Chondrocyte (in vitro differentiated cells): Measurements from ENCODE around the gene TEX26. TPM values are rescaled to one million over a fixed set of nuclear protein-coding genes. Genes with fewer than 3 reads are reported as not detected.

Experiments used
- DNase-seq: peaks from one replicate; pipeline ENCODE4 v3.0.0; 2021; ENCODE audit warnings: mixed read lengths, low spot score
- H3K27ac Mint-ChIP-seq: one replicate; pipeline ENCODE4 v1.8.0; 2021; ENCODE audit warnings: mild to moderate bottlenecking, moderate library complexity, mixed read lengths; ENCODE audit not compliant: unreplicated experiment
- H3K27me3 Mint-ChIP-seq: 2 replicates; pipeline ENCODE4 v1.8.0; 2021; ENCODE audit warnings: low read depth, mixed read lengths
- H3K36me3 Mint-ChIP-seq: 2 replicates; pipeline ENCODE4 v1.8.0; 2021; ENCODE audit warnings: low read depth, mixed read lengths
- H3K4me1 Mint-ChIP-seq: 2 replicates; pipeline ENCODE4 v1.8.0; 2021; ENCODE audit warnings: low read depth, mild to moderate bottlenecking, mixed read lengths
- H3K4me3 Mint-ChIP-seq: one replicate; pipeline ENCODE4 v1.8.0; 2021; ENCODE audit warnings: mild to moderate bottlenecking, moderate library complexity, mixed read lengths; ENCODE audit not compliant: unreplicated experiment
- H3K9me3 Mint-ChIP-seq: 2 replicates; pipeline ENCODE4 v1.8.0; 2021; ENCODE audit warnings: low read depth, mixed read lengths
- total RNA-seq: library from RNA; stranded (reverse); gene quantifications from 3 replicates; pipeline ENCODE4 v1.2.1, GENCODE V29; 2021
- TF ChIP-seq, protein P1 (sequence below): fragments of 200-600 bp; sonication (generic); IDR thresholded peaks from 2 replicates; pipeline ENCODE4 v1.5.0; 2021; ENCODE audit warnings: antibody characterized with exemption, mild to moderate bottlenecking, moderate library complexity

Gene TEX26
- total RNA-seq, 1 donor from 2014 or later, result not detected

DNA sequence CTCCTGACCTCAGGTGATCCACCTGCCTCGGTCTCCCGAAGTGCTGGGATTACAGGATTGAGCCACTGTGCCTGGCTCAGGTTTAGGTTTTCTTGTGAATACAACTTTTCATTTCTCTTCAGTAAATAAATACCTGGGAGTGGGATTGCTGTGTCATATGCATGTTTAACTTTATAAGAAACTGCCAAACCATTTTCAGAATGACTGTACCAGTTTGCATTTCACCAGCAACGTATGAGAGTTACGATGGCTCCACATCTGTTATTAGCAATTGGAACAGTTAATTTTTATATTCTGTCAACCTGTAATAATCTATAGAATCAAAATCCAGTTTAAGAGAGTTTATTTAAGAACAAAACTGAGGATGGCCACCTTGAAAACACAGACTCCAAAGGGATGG lies 52.2 kb downstream of the TEX26 start:
- Mint-ChIP-seq H3K4me3 (no peak overlapping the region), H3K27me3 (no peaks in the 10 kb centered on the region), H3K36me3 (no peaks in the 10 kb centered on the region), H3K9me3 (no peaks in the 10 kb centered on the region), H3K27ac (no peak overlapping the region), H3K4me1 (peaks cover 14% of the 10 kb centered on the region)
- DNase-seq, result no peak
- TF ChIP-seq, protein P1, sequence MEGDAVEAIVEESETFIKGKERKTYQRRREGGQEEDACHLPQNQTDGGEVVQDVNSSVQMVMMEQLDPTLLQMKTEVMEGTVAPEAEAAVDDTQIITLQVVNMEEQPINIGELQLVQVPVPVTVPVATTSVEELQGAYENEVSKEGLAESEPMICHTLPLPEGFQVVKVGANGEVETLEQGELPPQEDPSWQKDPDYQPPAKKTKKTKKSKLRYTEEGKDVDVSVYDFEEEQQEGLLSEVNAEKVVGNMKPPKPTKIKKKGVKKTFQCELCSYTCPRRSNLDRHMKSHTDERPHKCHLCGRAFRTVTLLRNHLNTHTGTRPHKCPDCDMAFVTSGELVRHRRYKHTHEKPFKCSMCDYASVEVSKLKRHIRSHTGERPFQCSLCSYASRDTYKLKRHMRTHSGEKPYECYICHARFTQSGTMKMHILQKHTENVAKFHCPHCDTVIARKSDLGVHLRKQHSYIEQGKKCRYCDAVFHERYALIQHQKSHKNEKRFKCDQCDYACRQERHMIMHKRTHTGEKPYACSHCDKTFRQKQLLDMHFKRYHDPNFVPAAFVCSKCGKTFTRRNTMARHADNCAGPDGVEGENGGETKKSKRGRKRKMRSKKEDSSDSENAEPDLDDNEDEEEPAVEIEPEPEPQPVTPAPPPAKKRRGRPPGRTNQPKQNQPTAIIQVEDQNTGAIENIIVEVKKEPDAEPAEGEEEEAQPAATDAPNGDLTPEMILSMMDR, result no peak

DNA sequence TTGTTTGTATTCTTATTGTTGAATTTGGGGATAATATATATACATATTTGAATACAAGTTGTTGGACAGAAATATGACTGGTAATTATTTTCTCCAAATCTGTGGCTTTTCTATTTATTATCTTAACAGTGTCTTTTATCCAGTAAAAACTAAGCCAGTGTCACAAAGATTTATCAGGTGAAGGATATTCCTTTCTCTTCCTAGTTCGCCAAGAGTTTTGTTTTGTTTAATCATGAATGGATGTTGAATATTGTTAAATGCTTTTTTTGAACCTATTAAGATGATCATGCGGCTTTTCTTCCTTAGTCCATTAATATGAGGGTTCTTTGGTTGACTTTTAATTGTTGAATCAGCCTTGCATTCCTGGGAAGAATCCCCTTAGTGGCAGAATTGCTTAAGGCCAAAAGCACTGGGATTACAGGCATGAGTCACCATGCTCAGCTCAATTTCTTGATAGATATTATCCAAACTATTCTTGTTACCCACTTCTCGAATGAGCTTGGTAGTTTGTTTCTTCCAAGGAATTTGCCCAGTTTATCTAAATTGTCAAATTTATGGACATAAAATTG lies 53.3 kb downstream of the TEX26 start:
- no peak for DNase-seq
- no peaks in the 10 kb centered on the region for H3K27me3 Mint-ChIP-seq
- H3K9me3 Mint-ChIP-seq, result no peaks in the 10 kb centered on the region
- TF ChIP-seq, protein P1, result no peak
- H3K4me3 Mint-ChIP-seq, result no peak overlapping the region
- H3K27ac Mint-ChIP-seq, result no peak overlapping the region
- H3K4me1 Mint-ChIP-seq, result peaks cover 14% of the 10 kb centered on the region
- H3K36me3 Mint-ChIP-seq, result no peaks in the 10 kb centered on the region

DNA sequence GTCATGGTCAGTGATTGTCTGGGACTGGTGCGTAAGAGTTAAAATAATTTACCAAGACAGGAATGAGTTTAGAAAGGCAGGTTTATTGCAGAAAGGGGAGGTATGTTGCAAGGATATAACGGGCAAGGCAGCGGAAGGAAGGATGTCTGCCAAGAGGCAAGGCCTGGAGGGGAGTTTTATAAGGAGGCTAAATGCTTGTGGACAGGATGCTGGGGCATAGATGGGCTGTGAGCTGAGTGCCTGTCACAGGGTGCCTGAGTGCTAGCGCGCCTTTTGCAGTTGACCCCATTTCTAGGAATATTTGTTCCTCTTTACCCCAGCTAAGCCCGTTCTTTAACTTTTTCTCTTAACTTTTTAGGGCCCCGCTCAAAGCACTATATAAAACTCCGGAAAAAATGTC lies 58.7 kb downstream of the TEX26 start:
- H3K27me3 Mint-ChIP-seq, result no peaks in the 10 kb centered on the region
- H3K4me1 Mint-ChIP-seq, result peaks cover 5% of the 10 kb centered on the region
- TF ChIP-seq, protein P1, result no peak
- no peak overlapping the region for H3K4me3 Mint-ChIP-seq
- H3K36me3 Mint-ChIP-seq, result no peaks in the 10 kb centered on the region
- no peak for DNase-seq
- no peaks in the 10 kb centered on the region for H3K9me3 Mint-ChIP-seq
- H3K27ac Mint-ChIP-seq, result no peak overlapping the region

DNA sequence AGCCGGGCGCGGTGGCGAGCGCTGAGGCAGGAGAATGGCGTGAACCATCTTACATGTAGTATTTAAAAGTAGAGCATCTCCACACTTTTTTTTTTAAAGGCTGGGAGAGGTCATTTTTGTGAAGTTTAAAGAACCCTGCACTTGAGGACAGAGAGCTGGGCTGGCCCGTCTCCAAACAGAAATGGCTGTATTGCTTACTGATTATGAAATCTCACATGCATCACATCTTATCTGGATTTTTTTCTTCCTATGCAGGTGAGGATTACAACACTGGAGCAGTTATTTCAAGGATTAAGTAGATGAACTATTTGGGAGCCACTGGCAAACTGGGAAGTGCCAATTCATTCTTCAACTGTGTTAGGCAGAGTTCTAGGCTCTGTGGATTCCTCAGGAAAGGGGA lies 59.5 kb downstream of the TEX26 start:
- no peaks in the 10 kb centered on the region for H3K9me3 Mint-ChIP-seq
- TF ChIP-seq, protein P1, result no peak
- peaks cover 3% of the 10 kb centered on the region for H3K4me1 Mint-ChIP-seq
- no peak overlapping the region for H3K27ac Mint-ChIP-seq
- no peaks in the 10 kb centered on the region for H3K36me3 Mint-ChIP-seq
- no peak overlapping the region for H3K4me3 Mint-ChIP-seq
- no peaks in the 10 kb centered on the region for H3K27me3 Mint-ChIP-seq
- DNase-seq, result no peak

DNA sequence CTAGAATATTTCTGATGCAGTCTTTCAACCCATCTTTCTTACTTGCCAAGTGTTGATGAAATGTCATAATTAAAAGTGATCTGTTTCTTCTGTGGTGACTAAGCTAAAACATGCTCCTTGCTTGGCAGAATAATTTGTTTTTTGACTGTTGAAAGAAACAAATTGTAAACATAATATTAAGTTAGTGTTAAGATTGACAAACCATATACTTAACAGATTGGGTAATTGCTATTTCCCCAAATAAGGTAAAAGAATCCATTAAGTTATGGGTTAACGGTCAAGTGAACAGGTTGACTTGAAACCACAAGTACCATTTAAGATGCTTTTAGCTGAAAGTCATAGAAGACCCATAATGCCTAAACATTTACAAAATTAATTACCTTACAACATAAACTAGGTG lies 62.9 kb downstream of the TEX26 start:
- Mint-ChIP-seq H3K9me3 (no peaks in the 10 kb centered on the region), H3K27me3 (no peaks in the 10 kb centered on the region), H3K4me3 (no peak overlapping the region), H3K27ac (no peak overlapping the region), H3K36me3 (no peaks in the 10 kb centered on the region), H3K4me1 (no peaks in the 10 kb centered on the region)
- no peak for DNase-seq
- TF ChIP-seq, protein P1, result no peak
